Cardiac fibroblast (primary cell): Measurements from ENCODE around the gene CDH22.

Experiments used
- DNase-seq, 2 donors: peaks; one replicate each; pipeline versions ENCODE4 v3.0.0 to v3.0.0-alpha.2; 2010; ENCODE audit warnings: low read depth in 2 of 2
- H3K4me3 ChIP-seq, 2 donors: replicated peaks in 1 of 2; 1 replicate in 1 of 2; 2 replicates in 1 of 2; pipeline ENCODE4 v1.5.1; 2011; ENCODE audit warnings: low read depth in 2 of 2, low read length in 2 of 2, mild to moderate bottlenecking in 2 of 2, moderate library complexity in 1 of 2
- TF ChIP-seq, protein P1 (sequence below): IDR thresholded peaks from one replicate; pipeline ENCODE4 v1.5.1; 2011; ENCODE audit warnings: low read depth, mild to moderate bottlenecking, low read length, inconsistent platforms

The CDH22 gene

DNA sequence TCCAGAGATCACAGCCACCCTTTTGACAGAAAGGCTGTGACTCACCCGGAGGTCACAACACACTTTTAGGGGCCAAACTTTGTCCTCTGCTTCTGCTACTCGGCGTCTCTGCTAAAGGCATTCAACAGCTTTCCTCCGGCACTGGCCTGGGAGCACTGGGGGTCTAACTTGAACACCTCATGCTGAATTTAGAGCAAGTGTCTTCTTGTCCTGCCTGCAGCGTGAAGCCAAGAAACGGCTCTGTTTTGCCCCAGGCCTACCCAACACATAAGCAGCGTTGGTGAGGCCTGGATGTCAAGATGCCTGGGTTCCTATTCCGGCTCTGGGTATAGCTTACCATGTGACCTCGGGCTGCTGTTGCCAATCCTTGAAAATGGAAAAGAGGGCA is 2.3 kb downstream of the CDH22 start:
- no peak for DNase-seq
- TF ChIP-seq, protein P1, sequence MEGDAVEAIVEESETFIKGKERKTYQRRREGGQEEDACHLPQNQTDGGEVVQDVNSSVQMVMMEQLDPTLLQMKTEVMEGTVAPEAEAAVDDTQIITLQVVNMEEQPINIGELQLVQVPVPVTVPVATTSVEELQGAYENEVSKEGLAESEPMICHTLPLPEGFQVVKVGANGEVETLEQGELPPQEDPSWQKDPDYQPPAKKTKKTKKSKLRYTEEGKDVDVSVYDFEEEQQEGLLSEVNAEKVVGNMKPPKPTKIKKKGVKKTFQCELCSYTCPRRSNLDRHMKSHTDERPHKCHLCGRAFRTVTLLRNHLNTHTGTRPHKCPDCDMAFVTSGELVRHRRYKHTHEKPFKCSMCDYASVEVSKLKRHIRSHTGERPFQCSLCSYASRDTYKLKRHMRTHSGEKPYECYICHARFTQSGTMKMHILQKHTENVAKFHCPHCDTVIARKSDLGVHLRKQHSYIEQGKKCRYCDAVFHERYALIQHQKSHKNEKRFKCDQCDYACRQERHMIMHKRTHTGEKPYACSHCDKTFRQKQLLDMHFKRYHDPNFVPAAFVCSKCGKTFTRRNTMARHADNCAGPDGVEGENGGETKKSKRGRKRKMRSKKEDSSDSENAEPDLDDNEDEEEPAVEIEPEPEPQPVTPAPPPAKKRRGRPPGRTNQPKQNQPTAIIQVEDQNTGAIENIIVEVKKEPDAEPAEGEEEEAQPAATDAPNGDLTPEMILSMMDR, result no peak

DNA sequence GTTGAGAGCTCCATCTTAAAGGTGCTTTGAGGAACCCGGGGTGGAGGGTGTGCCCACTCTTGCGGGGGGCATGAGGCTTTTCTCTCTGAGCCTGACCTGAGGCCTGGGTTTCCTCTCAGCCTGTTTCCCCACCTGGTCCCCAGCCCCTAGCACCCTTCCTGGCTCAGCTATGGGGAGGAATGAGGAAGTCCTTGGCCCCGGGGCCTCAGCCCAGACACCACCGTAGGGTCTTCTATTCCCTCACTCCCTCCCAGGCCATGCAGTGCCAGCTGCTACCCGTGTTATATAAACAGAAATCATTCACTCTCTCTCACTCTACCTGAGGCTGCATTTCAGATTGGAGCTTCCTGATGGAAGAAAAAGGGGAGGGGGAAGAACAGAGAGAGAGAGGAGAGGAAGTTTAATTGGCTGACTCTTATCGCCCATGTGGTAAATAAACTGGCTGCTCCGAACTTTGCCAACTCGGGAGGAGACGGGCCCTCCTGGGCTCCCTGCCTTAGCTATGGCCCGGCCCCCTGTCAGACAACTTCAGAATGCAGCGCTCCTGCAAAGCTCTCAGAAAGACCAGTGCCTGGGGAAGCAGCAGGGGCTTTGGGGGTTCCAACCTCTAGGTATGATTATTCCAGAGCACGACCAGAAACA is 2.8 kb downstream of the CDH22 start:
- H3K4me3 ChIP-seq, result no peak overlapping the region
- TF ChIP-seq, protein P1, result no peak
- DNase-seq, result peak in 1 of 2 donors; percentile 10

More for the DNA sequence above, 2.3 kb downstream of the CDH22 start:
- H3K4me3 ChIP-seq, result no peak overlapping the region

DNA sequence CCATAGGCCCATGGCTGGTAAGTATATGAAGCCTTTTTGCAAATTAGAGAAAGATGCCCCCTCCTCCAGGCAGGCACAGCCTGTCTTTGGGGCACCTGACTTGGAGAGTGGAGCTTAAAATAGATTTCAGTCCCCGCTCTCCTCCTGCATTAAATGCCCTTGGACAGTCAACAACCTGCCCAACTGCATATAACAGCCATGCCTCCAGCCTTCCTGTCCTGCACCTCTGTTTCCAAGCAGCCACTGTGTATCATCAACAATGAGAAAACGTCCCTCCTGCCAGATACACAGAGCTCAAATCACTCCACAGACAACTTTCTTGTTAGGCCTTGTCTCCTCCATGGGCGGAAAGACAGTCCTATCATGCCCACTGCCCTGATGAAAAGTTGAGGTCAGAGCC is 3.4 kb downstream of the CDH22 start:
- no peak overlapping the region for H3K4me3 ChIP-seq
- TF ChIP-seq, protein P1, result no peak
- DNase-seq, result no peak

DNA sequence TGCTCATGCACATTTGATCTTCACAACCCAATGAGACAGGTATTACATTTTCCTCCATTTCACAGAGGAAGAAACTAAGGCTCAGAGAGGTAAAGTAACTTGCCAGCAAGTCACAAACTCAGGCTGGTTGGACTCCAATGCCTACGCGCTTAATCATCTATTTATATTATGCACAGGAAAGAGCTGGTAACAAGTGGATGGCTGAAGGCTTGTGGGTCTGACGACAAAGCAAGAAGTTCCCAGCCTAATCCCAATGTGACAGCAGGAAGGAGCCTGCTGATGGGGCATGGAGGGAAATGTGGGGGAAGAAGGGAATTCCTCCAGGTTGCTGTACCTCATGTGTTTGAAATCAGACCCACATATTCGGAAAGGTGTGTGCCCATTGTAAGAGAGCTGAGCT is 3.9 kb downstream of the CDH22 start:
- TF ChIP-seq, protein P1, result no peak
- no peak for DNase-seq

DNA sequence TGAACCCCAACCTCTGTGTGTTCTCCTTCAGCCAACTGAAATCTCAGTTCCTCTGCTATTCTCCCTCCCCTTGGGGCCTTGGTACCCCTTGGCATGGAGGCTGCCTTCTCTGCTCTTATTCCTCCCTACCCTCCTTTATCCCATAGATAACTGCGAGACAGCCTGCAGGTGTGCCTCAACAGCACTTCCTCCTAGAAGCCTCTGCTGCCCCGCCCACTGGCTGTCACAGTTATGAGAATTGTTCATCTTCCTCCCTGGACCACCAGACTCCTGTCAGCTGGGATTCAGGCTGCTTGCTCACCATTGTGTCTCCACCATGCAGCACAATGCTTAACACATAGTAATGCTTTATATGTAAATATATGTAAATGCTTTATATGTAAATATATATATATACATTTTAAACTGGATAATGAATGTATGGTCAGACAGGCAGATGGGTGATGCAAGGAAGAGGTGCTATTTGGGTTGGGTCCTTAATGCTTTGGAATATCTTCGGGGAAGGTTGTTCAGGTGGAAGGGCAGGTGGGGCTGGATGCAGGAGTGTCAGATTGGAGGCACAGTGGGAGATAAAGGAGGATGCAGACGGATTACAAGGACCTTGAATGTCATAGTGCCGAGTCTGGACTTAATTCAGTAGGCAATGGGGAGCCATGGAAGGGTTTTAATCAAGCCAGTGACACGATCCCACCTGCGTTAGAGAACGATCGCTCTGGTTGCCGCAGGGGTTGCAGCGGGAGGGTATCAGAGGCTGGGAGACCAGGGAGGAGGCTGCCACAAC is 4.9 kb downstream of the CDH22 start:
- TF ChIP-seq, protein P1, result no peak
- H3K4me3 ChIP-seq, result no peak overlapping the region
- DNase-seq, result no peak

More for the DNA sequence above, 3.9 kb downstream of the CDH22 start:
- H3K4me3 ChIP-seq, result no peak overlapping the region

DNA sequence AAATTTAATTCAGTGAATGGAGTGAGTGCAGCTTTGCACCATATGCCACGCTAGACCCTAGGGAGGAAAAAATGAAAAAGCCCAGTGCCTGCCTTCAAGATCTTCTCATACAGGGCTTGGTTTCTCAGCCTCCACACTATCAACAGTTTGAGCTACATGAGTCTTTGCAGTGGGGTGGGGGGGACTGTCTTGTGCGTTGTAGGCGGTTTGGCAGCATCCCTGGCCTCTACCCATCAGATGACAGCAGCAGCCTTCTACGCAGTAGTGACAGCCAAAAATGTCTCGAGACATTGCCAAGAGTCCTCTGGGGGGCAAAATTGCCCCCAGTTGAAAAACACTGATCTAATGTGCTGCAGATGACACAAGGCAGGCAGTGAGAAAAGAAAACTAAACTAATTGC is 6.2 kb downstream of the CDH22 start:
- DNase-seq, result no peak
- no peak overlapping the region for H3K4me3 ChIP-seq
- TF ChIP-seq, protein P1, result no peak
